H1 (cell line): Measurements from ENCODE around the gene TPD52L1. TPM values are rescaled to one million over a fixed set of nuclear protein-coding genes. Genes with fewer than 3 reads are reported as not detected.

Experiments used
- CTCF ChIA-PET: fragments of 300-600 bp; sonication (Branson Sonifier 250); formaldehyde crosslinking; loops from one replicate; lab custom pipeline; 2021; ENCODE audit not compliant: partially characterized antibody; lab: Charles Lee
- POLR2A ChIA-PET: fragments of 300-600 bp; sonication (Branson Sonifier 250); formaldehyde crosslinking; loops from one replicate; lab custom pipeline; 2021; ENCODE audit warnings: inconsistent platforms; ENCODE audit not compliant: partially characterized antibody; lab: Charles Lee
- DNase-seq, 2 experiments: peaks; one replicate each; pipeline versions ENCODE4 v3.0.0 to v3.0.0-alpha.2; 2010 to 2022; ENCODE audit warnings: low spot score in 2 of 2, low read depth in 1 of 2, mixed read lengths in 1 of 2
- FAIRE-seq: peaks from 2 replicates; lab custom pipeline; 2011; peaks lifted over from hg19 to GRCh38; lab: Jason Lieb, UNC
- H2AFZ ChIP-seq: 2 replicates; pipeline ENCODE4 v1.8.1; 2012; ENCODE audit warnings: low read length, inconsistent platforms
- H2AK5ac ChIP-seq: 2 replicates; pipeline ENCODE4 v1.6.1; 2013; ENCODE audit warnings: low read depth, low read length
- H2BK120ac ChIP-seq: replicated peaks from 2 replicates; pipeline ENCODE3; 2013; ENCODE audit warnings: low read depth, low read length, inconsistent platforms
- H2BK12ac ChIP-seq: 2 replicates; pipeline ENCODE4 v1.6.1; 2013; ENCODE audit warnings: low read depth, low read length
- H2BK15ac ChIP-seq: 2 replicates; pipeline ENCODE4 v1.6.1; 2013; ENCODE audit warnings: low read length
- H2BK20ac ChIP-seq: 2 replicates; pipeline ENCODE4 v1.6.1; 2013; ENCODE audit warnings: low read length
- H2BK5ac ChIP-seq: 2 replicates; pipeline ENCODE4 v1.6.1; 2013; ENCODE audit warnings: low read depth, low read length
- H3K14ac ChIP-seq: 2 replicates; pipeline ENCODE4 v1.6.1; 2013; ENCODE audit warnings: inconsistent platforms; ENCODE audit not compliant: insufficient read length
- H3K18ac ChIP-seq: 2 replicates; pipeline ENCODE4 v1.6.1; 2013; ENCODE audit warnings: low read length; ENCODE audit errors: extremely low read depth
- H3K23ac ChIP-seq: 2 replicates; pipeline ENCODE4 v1.6.1; 2013; ENCODE audit warnings: inconsistent platforms; ENCODE audit not compliant: insufficient read length
- H3K23me2 ChIP-seq: 2 replicates; pipeline ENCODE4 v1.6.1; 2013; ENCODE audit warnings: low read depth, low read length
- H3K27ac ChIP-seq: 2 replicates; pipeline ENCODE4 v1.6.1; 2011; ENCODE audit warnings: low read depth, low read length, inconsistent platforms
- H3K27me3 ChIP-seq, 4 experiments: replicated peaks in 1 of 4; 1 replicate in 1 of 4; 2 replicates in 3 of 4; pipeline versions ENCODE4 v1.6.1 to v1.8.1; 2011 to 2013; ENCODE audit warnings: low read length in 3 of 4, mild to moderate bottlenecking in 3 of 4, inconsistent platforms in 2 of 4, mixed read lengths in 2 of 4, moderate library complexity in 1 of 4; ENCODE audit not compliant: control insufficient read depth in 3 of 4, insufficient read depth in 3 of 4; ENCODE audit errors: extremely low read depth in 1 of 4
- H3K36me3 ChIP-seq, 4 experiments: 2 replicates each; pipeline versions ENCODE4 v1.6.1 to v1.8.1; 2011 to 2013; ENCODE audit warnings: mild to moderate bottlenecking in 4 of 4, low read length in 3 of 4, moderate library complexity in 2 of 4, control low read depth in 1 of 4, inconsistent platforms in 1 of 4; ENCODE audit not compliant: insufficient read depth in 4 of 4, control insufficient read depth in 2 of 4
- H3K4ac ChIP-seq: replicated peaks from 2 replicates; pipeline ENCODE3; 2013; ENCODE audit warnings: low read length, low read depth, mixed read lengths, inconsistent platforms; ENCODE audit not compliant: insufficient read length
- H3K4me1 ChIP-seq, 4 experiments: replicated peaks in 1 of 4; 1 replicate in 1 of 4; 2 replicates in 3 of 4; pipeline versions ENCODE4 v1.6.1 to v1.8.1; 2011 to 2013; ENCODE audit warnings: low read length in 3 of 4, inconsistent platforms in 2 of 4, mixed read lengths in 1 of 4; ENCODE audit not compliant: insufficient read depth in 4 of 4, control insufficient read depth in 3 of 4
- H3K4me2 ChIP-seq, 2 experiments: 2 replicates each; pipeline versions ENCODE4 v1.6.1 to v1.8.1; 2011 to 2013; ENCODE audit warnings: low read depth in 2 of 2, low read length in 2 of 2, control low read depth in 1 of 2, inconsistent platforms in 1 of 2, mild to moderate bottlenecking in 1 of 2; ENCODE audit not compliant: insufficient read depth in 1 of 2
- H3K4me3 ChIP-seq, 4 experiments: fragments of 200-600, 300-600 bp in 1 of 4; sonication (generic), shearing (Covaris generic), sonication (Bioruptor Twin) in 1 of 4; 2 replicates each; pipeline versions ENCODE4 v1.5.1 to v1.8.1; 2011 to 2016; ENCODE audit warnings: low read length in 4 of 4, low read depth in 3 of 4, control low read depth in 2 of 4, inconsistent platforms in 2 of 4, mild to moderate bottlenecking in 2 of 4, mixed read lengths in 1 of 4, moderate library complexity in 1 of 4; ENCODE audit not compliant: insufficient read depth in 2 of 4; ENCODE audit errors: extremely low read depth in 1 of 4
- H3K56ac ChIP-seq: replicated peaks from 2 replicates; pipeline ENCODE3; 2013; ENCODE audit warnings: low read depth, mild to moderate bottlenecking, mixed read lengths, low read length, inconsistent platforms; ENCODE audit not compliant: insufficient read length
- H3K79me1 ChIP-seq: 2 replicates; pipeline ENCODE4 v1.6.1; 2013; ENCODE audit warnings: low read depth, low read length, control low read depth
- H3K79me2 ChIP-seq, 2 experiments: 2 replicates each; pipeline versions ENCODE4 v1.6.1 to v1.8.1; 2012 to 2013; ENCODE audit warnings: low read length in 2 of 2, mild to moderate bottlenecking in 2 of 2, inconsistent platforms in 1 of 2; ENCODE audit not compliant: insufficient read depth in 2 of 2, control insufficient read depth in 1 of 2
- H3K9ac ChIP-seq, 4 experiments: replicated peaks in 1 of 4; 1 replicate in 1 of 4; 2 replicates in 3 of 4; pipeline versions ENCODE4 v1.6.1 to v1.8.1; 2011 to 2013; ENCODE audit warnings: low read depth in 3 of 4, low read length in 3 of 4, control low read depth in 2 of 4, mild to moderate bottlenecking in 2 of 4, moderate library complexity in 2 of 4, inconsistent platforms in 1 of 4; ENCODE audit errors: extremely low read depth in 1 of 4
- H3K9me3 ChIP-seq, 2 experiments: 2 replicates each; pipeline versions ENCODE4 v1.6.1 to v1.8.1; 2012 to 2013; ENCODE audit warnings: mild to moderate bottlenecking in 2 of 2, moderate library complexity in 2 of 2, control low read depth in 1 of 2, inconsistent platforms in 1 of 2, low read depth in 1 of 2, low read length in 1 of 2, mixed read lengths in 1 of 2; ENCODE audit not compliant: insufficient read depth in 2 of 2
- H4K20me1 ChIP-seq, 2 experiments: replicated peaks in 1 of 2; 2 replicates each; pipeline versions ENCODE3 to v1.8.1; 2011 to 2013; ENCODE audit warnings: inconsistent platforms in 2 of 2, low read length in 2 of 2, mild to moderate bottlenecking in 1 of 2; ENCODE audit not compliant: insufficient read depth in 2 of 2, control insufficient read depth in 1 of 2
- H4K5ac ChIP-seq: 2 replicates; pipeline ENCODE4 v1.6.1; 2013; ENCODE audit warnings: low read length, low read depth, mixed read lengths, inconsistent platforms; ENCODE audit not compliant: insufficient read length
- H4K8ac ChIP-seq: 2 replicates; pipeline ENCODE4 v1.8.0; 2013; ENCODE audit warnings: mild to moderate bottlenecking, moderate library complexity, low read length, inconsistent platforms; ENCODE audit not compliant: insufficient read depth; ENCODE audit errors: extremely low read depth
- H4K91ac ChIP-seq: replicated peaks from 2 replicates; pipeline ENCODE3; 2013; ENCODE audit warnings: low read length, mixed read lengths, inconsistent platforms; ENCODE audit not compliant: insufficient read length
- CTBP2 ChIP-seq: IDR thresholded peaks from 2 replicates; pipeline ENCODE4 v1.7.0; 2011; ENCODE audit warnings: borderline replicate concordance, mild to moderate bottlenecking, moderate library complexity, mixed read lengths, low read length; ENCODE audit not compliant: insufficient read depth, insufficient read length
- CTCF ChIP-seq, 3 experiments: IDR thresholded peaks; 1 replicate in 2 of 3; 2 replicates in 1 of 3; pipeline versions ENCODE4 v1.5.1 to v1.6.1; 2011; ENCODE audit warnings: low read length in 3 of 3, mild to moderate bottlenecking in 3 of 3, inconsistent platforms in 2 of 3, low read depth in 1 of 3, moderate library complexity in 1 of 3; ENCODE audit not compliant: insufficient read depth in 1 of 3; ENCODE audit errors: control extremely low read depth in 1 of 3
- SIRT6 ChIP-seq: IDR thresholded peaks from one replicate; pipeline ENCODE4 v1.7.1; 2012; ENCODE audit warnings: low read length, inconsistent platforms
- SP1 ChIP-seq: IDR thresholded peaks from 2 replicates; pipeline ENCODE4 v1.6.1; 2011; ENCODE audit warnings: low read depth, low read length
- SP4 ChIP-seq: IDR thresholded peaks from 2 replicates; pipeline ENCODE4 v1.6.1; 2012; ENCODE audit warnings: low read length, inconsistent platforms
- TAF1 ChIP-seq: IDR thresholded peaks from 2 replicates; pipeline ENCODE4 v1.6.1; 2011; ENCODE audit warnings: mild to moderate bottlenecking, low read depth, low read length
- ZNF274 ChIP-seq: IDR thresholded peaks from 2 replicates; pipeline ENCODE4 v1.7.0; 2012; ENCODE audit warnings: low read length, borderline replicate concordance; ENCODE audit errors: extremely low read depth
- WGBS, 2 experiments: shearing (Covaris generic) in 1 of 2; methylation state at CpG; one replicate each; pipeline versions ENCODE4 v1.1.6 to v1.1.7; 2013 to 2015; ENCODE audit warnings: low lambda C conversion rate in 2 of 2, mixed read lengths in 2 of 2, inconsistent platforms in 1 of 2, low coverage in 1 of 2, missing lambda C conversion rate in 1 of 2; ENCODE audit not compliant: insufficient replicate concordance in 2 of 2, insufficient coverage in 1 of 2, insufficient read length in 1 of 2; ENCODE audit errors: extremely low coverage in 1 of 2, missing lambda C conversion rate in 1 of 2; 5-methylcytosine and 5-hydroxymethylcytosine counted together
- polyA plus RNA-seq, 7 experiments: library from polyadenylated mRNA; depleted of rRNA in 3 of 7; stranded (reverse) in 5 of 7; unstranded in 2 of 7; fragments of >200 nt in 5 of 7; fragments of 200-250 nt in 2 of 7; gene quantifications; 1 replicate in 5 of 7; 2 replicates in 1 of 7; 4 replicates in 1 of 7; pipeline versions ENCODE4 v1.2.1 to v1.2.3, GENCODE V29; 2011 to 2013; ENCODE audit warnings: missing spikeins in 2 of 7, mixed read lengths in 2 of 7
- total RNA-seq: library from RNA; stranded (reverse); fragmentation: NEBNext Ultra II Directional; extraction: Animal tissue kit (Norgen Biotek cat#: 25700); gene quantifications from 2 replicates; pipeline ENCODE4 v1.2.1, GENCODE V29; 2021

TPD52L1 gene
- total and polyA plus RNA-seq, 2 of the 8 experiments (the other 6 are each of a cell fraction or from before 2014, with no cell fraction given): 7.4 to 14.2 TPM

- Histone ChIP-seq H3K9ac (no peak overlapping the region), H2BK15ac (no peak overlapping the region), H3K56ac (no peak overlapping the region), H2AFZ (no peak overlapping the region), H2BK12ac (no peak overlapping the region), H3K4me3 (peak overlapping the region in 1 of 4 experiments; percentile 85; a peak in 2 of 8 replicates), H2BK5ac (no peak overlapping the region), H3K23me2 (peaks cover 13% of the 10 kb centered on the region; the same call in 1 of the 2 replicates), H2AK5ac (no peak overlapping the region), H3K18ac (no peak overlapping the region), H3K36me3 (no peaks in the 10 kb centered on the region), H4K5ac (no peak overlapping the region), H3K27me3 (peaks cover 0 to 23% (median 14%) of the 10 kb centered on the region in 4 experiments; a peak in 6 of 7 replicates), H4K20me1 (no peaks in the 10 kb centered on the region), H3K79me1 (no peaks in the 10 kb centered on the region), H3K14ac (no peak overlapping the region), H2BK120ac (no peak overlapping the region), H3K4ac (no peak overlapping the region), H3K4me1 (peaks cover 0 to 3% (median 1%) of the 10 kb centered on the region in 4 experiments; a peak in 2 of 7 replicates), H3K23ac (no peak overlapping the region), H4K91ac (no peak overlapping the region), H4K8ac (no peak overlapping the region), H2BK20ac (no peak overlapping the region), H3K9me3 (no peaks in the 10 kb centered on the region), H3K27ac (no peak overlapping the region), H3K4me2 (peak overlapping the region in 1 of 2 experiments; percentile 87; a peak in 1 of 4 replicates)
- DNase-seq (no peak), FAIRE-seq (no peak)
- ChIA-PET CTCF (interaction anchor here (0.6 to 3.3 kb wide), 17 partner anchors 10 to 340 kb away, joined by 3 to 28 read pairs (median 3); no protein-coding TSS in a partner anchor), POLR2A (no interaction called here)
- 84% methylated on average over 2 of the region's 2 CpGs; no CpG with 5 or more reads in 1 of the 2 experiments for WGBS, 2 experiments
- TF ChIP-seq SIRT6: no peak
- no peak for TF ChIP-seq CTBP2
- no peak for TF ChIP-seq TAF1
- TF ChIP-seq CTCF (IDR thresholded peaks at IDR 0.05; ENCODE audit: control extremely low read depth in 1 of 3, insufficient read depth in 1 of 3, low read depth in 1 of 3, low read length in 3 of 3): no peak
- TF ChIP-seq ZNF274: no peak
- TF ChIP-seq SP1: no peak
- no peak for TF ChIP-seq SP4
- TF ChIP-seq, all 59 proteins: peak for 0
- H3K79me2 ChIP-seq: no peaks in the 10 kb centered on the region
These were observed 1.8 kb downstream of the TPD52L1 start for GRCh38 chr6:125155344-125155743.
